Endothelial cell of umbilical vein (primary cell): ENCODE data around the gene ECD. TPM values are rescaled to one million over a fixed set of nuclear protein-coding genes. Genes with fewer than 3 reads are reported as not detected.

ENCODE experiments used
- BruUV-seq: library from RNA; stranded (reverse); fragments of 400-500 nt; replicated peaks from 2 replicates; lab custom pipeline; 2021; lab: Mats Ljungman, UMichigan
- CTCF ChIA-PET: fragments of 300-600, 350-600 bp; sonication (Branson Sonifier 250); formaldehyde crosslinking; loops from one replicate; lab custom pipeline; 2021; ENCODE audit warnings: antibody characterized with exemption, inconsistent platforms; lab: Charles Lee
- POLR2A ChIA-PET: fragments of 300-600, 350-600 bp; sonication (Branson Sonifier 250); formaldehyde crosslinking; loops from one replicate; lab custom pipeline; 2021; ENCODE audit warnings: antibody characterized with exemption, inconsistent platforms; lab: Charles Lee
- DNase-seq: peaks from one replicate; pipeline ENCODE4 v3.0.0-alpha.2; 2011; ENCODE audit warnings: low read depth, low spot score
- FAIRE-seq: peaks from 2 replicates; lab custom pipeline; 2011; peaks lifted over from hg19 to GRCh38; lab: Jason Lieb, UNC
- H2AFZ ChIP-seq: 2 replicates; pipeline ENCODE4 v1.6.0; 2012; ENCODE audit warnings: low read depth, low read length, control low read depth, inconsistent platforms
- H3K27ac ChIP-seq: 2 replicates; pipeline ENCODE4 v1.5.1; 2011; ENCODE audit warnings: low read depth, mild to moderate bottlenecking, control low read depth, low read length, moderate library complexity; ENCODE audit not compliant: insufficient read depth
- H3K27me3 ChIP-seq, 2 experiments: 2 replicates each; pipeline versions ENCODE4 v1.6.0 to v1.6.1; 2011; ENCODE audit warnings: low read length in 2 of 2, mixed read lengths in 1 of 2; ENCODE audit not compliant: control insufficient read depth in 2 of 2, insufficient read depth in 2 of 2
- H3K36me3 ChIP-seq, 2 experiments: 2 replicates in 1 of 2; 3 replicates in 1 of 2; pipeline ENCODE4 v1.5.1; 2011; ENCODE audit warnings: low read length in 2 of 2, mild to moderate bottlenecking in 1 of 2, moderate library complexity in 1 of 2; ENCODE audit not compliant: control insufficient read depth in 2 of 2, insufficient read depth in 2 of 2; ENCODE audit errors: extremely low read depth in 1 of 2
- H3K4me1 ChIP-seq: 3 replicates; pipeline ENCODE4 v1.5.1; 2011; ENCODE audit warnings: mild to moderate bottlenecking, low read length; ENCODE audit not compliant: control insufficient read depth, insufficient read depth; ENCODE audit errors: extremely low read depth
- H3K4me2 ChIP-seq: 2 replicates; pipeline ENCODE4 v1.6.1; 2011; ENCODE audit warnings: low read length, control low read depth, mixed read lengths; ENCODE audit not compliant: insufficient read depth
- H3K4me3 ChIP-seq, 3 experiments: fragments of 200-600 bp in 1 of 3; sonication (generic), shearing (Covaris generic) in 1 of 3; replicated peaks in 1 of 3; 2 replicates each; pipeline ENCODE4 v1.5.1; 2011 to 2016; ENCODE audit warnings: control low read depth in 3 of 3, low read length in 3 of 3, mild to moderate bottlenecking in 2 of 3, inconsistent platforms in 1 of 3, low read depth in 1 of 3, moderate library complexity in 1 of 3; ENCODE audit not compliant: insufficient read depth in 1 of 3
- H3K79me2 ChIP-seq: 2 replicates; pipeline ENCODE4 v1.6.0; 2012; ENCODE audit warnings: low read length, inconsistent platforms; ENCODE audit not compliant: control insufficient read depth, insufficient read depth
- H3K9ac ChIP-seq: replicated peaks from 2 replicates; pipeline ENCODE3; 2011; ENCODE audit warnings: low read length, control low read depth; ENCODE audit not compliant: insufficient read depth; ENCODE audit errors: extremely low read depth
- H3K9me1 ChIP-seq: replicated peaks from 3 replicates; pipeline ENCODE4 v1.6.0; 2011; ENCODE audit warnings: mild to moderate bottlenecking, low read length; ENCODE audit not compliant: control insufficient read depth, insufficient read depth; ENCODE audit errors: extremely low read depth
- H3K9me3 ChIP-seq: replicated peaks from 2 replicates; pipeline ENCODE4 v1.5.1; 2012; ENCODE audit warnings: low read length, inconsistent platforms; ENCODE audit not compliant: control insufficient read depth, insufficient read depth
- H4K20me1 ChIP-seq: replicated peaks from 2 replicates; pipeline ENCODE3; 2011; ENCODE audit warnings: mild to moderate bottlenecking, low read length; ENCODE audit not compliant: control insufficient read depth, insufficient read depth; ENCODE audit errors: extremely low read depth
- EZH2 ChIP-seq: IDR thresholded peaks from 2 replicates; pipeline ENCODE4 v1.6.1; 2012; ENCODE audit warnings: borderline replicate concordance, low read depth, mild to moderate bottlenecking, moderate library complexity, low read length, inconsistent platforms; ENCODE audit not compliant: severe bottlenecking
- FOS ChIP-seq: IDR thresholded peaks from 2 replicates; pipeline ENCODE4 v1.6.1; 2011; ENCODE audit warnings: mild to moderate bottlenecking, low read length, moderate library complexity, borderline replicate concordance; ENCODE audit not compliant: insufficient read depth
- GATA2 ChIP-seq: IDR thresholded peaks from 2 replicates; pipeline ENCODE4 v1.7.0; 2011; ENCODE audit warnings: low read depth, mild to moderate bottlenecking, moderate library complexity, mixed read lengths, low read length; ENCODE audit not compliant: insufficient read length, insufficient read depth
- JUN ChIP-seq: IDR thresholded peaks from 2 replicates; pipeline ENCODE4 v1.6.1; 2011; ENCODE audit warnings: borderline replicate concordance, low read depth; ENCODE audit not compliant: insufficient read length, insufficient read depth
- MYC ChIP-seq: IDR thresholded peaks from one replicate; pipeline ENCODE4 v1.6.1; 2011; ENCODE audit warnings: mild to moderate bottlenecking, low read depth, low read length
- POLR2A ChIP-seq: IDR thresholded peaks from 2 replicates; pipeline ENCODE4 v1.6.1; 2012; ENCODE audit warnings: low read depth, mild to moderate bottlenecking, control low read depth, low read length
- POLR2AphosphoS5 ChIP-seq: IDR thresholded peaks from 2 replicates; pipeline ENCODE4 v1.6.1; 2012; ENCODE audit warnings: low read depth, mild to moderate bottlenecking, control low read depth, low read length, moderate library complexity; ENCODE audit not compliant: insufficient read depth
- dilution Hi-C: fragments of 300-500 bp; cut with MboI; formaldehyde crosslinking; loops from one replicate; pipeline ENCODE4 v1.15.0; 2019; ENCODE audit warnings: low sequenced_read_pairs; ENCODE audit not compliant: extremely low pct_ligation_motif_present
- intact Hi-C: fragments of 100-400 bp; cut with micrococcal nuclease; formaldehyde crosslinking; loops from one replicate; pipeline ENCODE4 v1.10.0; 2022
- polyA plus RNA-seq, 4 experiments: library from polyadenylated mRNA; depleted of rRNA in 3 of 4; stranded (reverse) in 3 of 4; unstranded in 1 of 4; fragments of >200 nt; gene quantifications; 2 replicates each; pipeline versions ENCODE4 v1.2.1 to v1.2.3, GENCODE V29; 2011 to 2012; ENCODE audit warnings: missing spikeins in 1 of 4
- total RNA-seq: library from RNA; stranded (reverse); gene quantifications from 2 replicates; pipeline ENCODE4 v1.2.3, GENCODE V29; 2021
- TF ChIP-seq, protein P1 (sequence below): IDR thresholded peaks from 2 replicates; pipeline ENCODE4 v1.6.1; 2011; ENCODE audit not compliant: insufficient read depth, insufficient read length
- TF ChIP-seq, protein P2 (sequence below), 2 donors: IDR thresholded peaks; 1 replicate in 1 of 2; 2 replicates in 1 of 2; pipeline ENCODE4 v1.5.1; 2011; ENCODE audit warnings: low read length in 2 of 2, mild to moderate bottlenecking in 2 of 2, moderate library complexity in 2 of 2, control low read depth in 1 of 2, inconsistent platforms in 1 of 2, low read depth in 1 of 2; ENCODE audit not compliant: insufficient read depth in 1 of 2; ENCODE audit errors: extremely low read depth in 1 of 2

Gene ECD
- total and polyA plus RNA-seq, 2 donors (not counting 3 experiments of a cell fraction or from before 2014, with no cell fraction given): 27.2 to 32.3 TPM

DNA sequence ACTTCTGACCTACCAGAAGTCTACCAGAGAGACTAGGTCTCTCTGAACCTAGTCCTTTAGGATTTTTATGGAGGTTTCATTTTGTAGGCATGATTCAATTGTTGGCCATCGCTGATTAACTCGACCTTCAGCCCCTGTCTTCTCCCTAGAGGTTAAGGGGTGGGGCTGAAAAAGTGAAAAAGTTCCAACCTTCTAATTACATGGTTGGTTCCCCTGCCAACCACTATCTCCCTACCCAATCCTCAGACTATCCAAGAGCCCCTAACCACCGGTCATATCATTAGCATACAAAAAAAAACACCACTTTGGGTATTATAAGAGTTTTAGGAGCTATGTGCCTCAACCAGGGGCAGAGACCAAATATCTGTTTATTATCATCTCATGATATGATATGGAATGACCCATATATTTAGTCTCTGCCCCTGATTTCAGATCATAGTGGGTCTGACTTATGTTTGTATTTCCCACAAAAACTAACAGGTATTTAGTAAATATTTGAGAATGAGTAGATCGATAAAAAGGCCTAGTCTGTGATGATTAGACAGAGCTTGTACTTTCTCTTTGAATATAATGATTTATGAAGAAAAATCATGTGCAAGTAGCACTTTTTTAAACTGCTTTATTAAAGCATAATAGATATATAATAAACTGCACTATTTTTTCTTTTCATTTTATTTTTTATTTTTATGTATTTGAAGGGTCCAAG is 43.5 kb upstream of the ECD start:
- Histone ChIP-seq H3K4me2 (no peak overlapping the region), H3K9me1 (no peaks in the 10 kb centered on the region), H3K36me3 (peaks cover 0 to 2% of the 10 kb centered on the region in 2 experiments), H3K4me1 (no peaks in the 10 kb centered on the region), H3K27me3 (no peaks in the 10 kb centered on the region), H3K9me3 (no peaks in the 10 kb centered on the region), H2AFZ (no peak overlapping the region), H3K9ac (no peak overlapping the region), H3K27ac (no peak overlapping the region), H4K20me1 (no peaks in the 10 kb centered on the region), H3K4me3 (no peak overlapping the region), H3K79me2 (no peaks in the 10 kb centered on the region)
- intact Hi-C loops: no loop called here
- no peak for TF ChIP-seq EZH2
- TF ChIP-seq GATA2: no peak
- TF ChIP-seq POLR2A: no peak
- TF ChIP-seq, protein P1, sequence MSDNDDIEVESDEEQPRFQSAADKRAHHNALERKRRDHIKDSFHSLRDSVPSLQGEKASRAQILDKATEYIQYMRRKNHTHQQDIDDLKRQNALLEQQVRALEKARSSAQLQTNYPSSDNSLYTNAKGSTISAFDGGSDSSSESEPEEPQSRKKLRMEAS: no peak
- TF ChIP-seq MYC: no peak
- no peak for TF ChIP-seq FOS
- TF ChIP-seq, protein P2, sequence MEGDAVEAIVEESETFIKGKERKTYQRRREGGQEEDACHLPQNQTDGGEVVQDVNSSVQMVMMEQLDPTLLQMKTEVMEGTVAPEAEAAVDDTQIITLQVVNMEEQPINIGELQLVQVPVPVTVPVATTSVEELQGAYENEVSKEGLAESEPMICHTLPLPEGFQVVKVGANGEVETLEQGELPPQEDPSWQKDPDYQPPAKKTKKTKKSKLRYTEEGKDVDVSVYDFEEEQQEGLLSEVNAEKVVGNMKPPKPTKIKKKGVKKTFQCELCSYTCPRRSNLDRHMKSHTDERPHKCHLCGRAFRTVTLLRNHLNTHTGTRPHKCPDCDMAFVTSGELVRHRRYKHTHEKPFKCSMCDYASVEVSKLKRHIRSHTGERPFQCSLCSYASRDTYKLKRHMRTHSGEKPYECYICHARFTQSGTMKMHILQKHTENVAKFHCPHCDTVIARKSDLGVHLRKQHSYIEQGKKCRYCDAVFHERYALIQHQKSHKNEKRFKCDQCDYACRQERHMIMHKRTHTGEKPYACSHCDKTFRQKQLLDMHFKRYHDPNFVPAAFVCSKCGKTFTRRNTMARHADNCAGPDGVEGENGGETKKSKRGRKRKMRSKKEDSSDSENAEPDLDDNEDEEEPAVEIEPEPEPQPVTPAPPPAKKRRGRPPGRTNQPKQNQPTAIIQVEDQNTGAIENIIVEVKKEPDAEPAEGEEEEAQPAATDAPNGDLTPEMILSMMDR (IDR thresholded peaks at IDR 0.05; ENCODE audit: extremely low read depth in 1 of 2, insufficient read depth in 1 of 2, low read depth in 1 of 2, low read length in 2 of 2): no peak
- no peak for TF ChIP-seq JUN
- TF ChIP-seq POLR2AphosphoS5: no peak
- no peak for FAIRE-seq
- no TSS peak for BruUV-seq
- dilution Hi-C loops: no loop called here
- ChIA-PET CTCF (interaction anchor here (0.9 kb wide), 1 partner anchor 47 kb away, joined by 3 read pairs; no protein-coding TSS in a partner anchor), POLR2A (no interaction called here)
- no peak for DNase-seq
